ENCODE results near the gene PI4K2B.

Gene PI4K2B

DNA sequence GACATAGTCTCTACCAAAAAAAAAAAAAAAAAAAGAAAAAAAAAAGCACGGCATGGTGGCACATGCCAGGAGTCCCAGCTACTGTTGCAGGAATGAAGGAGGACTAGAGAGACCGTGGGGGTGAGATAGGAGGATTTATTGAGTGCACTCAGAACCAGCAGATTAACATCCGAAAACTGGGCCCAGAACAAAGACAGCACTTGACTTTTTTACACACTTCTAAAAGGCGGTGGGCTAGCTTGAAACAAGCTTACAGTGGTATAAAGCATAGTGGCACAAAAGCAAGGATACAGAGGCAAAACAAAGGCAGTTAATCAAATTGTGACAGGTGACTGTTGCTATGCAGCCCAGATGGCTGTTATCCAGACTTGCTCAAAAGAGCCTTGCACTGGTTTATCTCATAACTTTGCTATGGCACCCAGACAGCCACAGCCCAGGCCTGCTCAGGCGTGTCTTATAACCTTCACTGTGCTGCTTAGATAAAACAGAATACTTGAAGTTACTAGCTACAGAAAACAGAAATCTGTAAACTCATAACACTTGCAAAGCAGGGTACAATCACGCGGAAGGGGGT, 9.9 kb upstream of the PI4K2B start (continued):
- TF ChIP-seq, protein P1, sequence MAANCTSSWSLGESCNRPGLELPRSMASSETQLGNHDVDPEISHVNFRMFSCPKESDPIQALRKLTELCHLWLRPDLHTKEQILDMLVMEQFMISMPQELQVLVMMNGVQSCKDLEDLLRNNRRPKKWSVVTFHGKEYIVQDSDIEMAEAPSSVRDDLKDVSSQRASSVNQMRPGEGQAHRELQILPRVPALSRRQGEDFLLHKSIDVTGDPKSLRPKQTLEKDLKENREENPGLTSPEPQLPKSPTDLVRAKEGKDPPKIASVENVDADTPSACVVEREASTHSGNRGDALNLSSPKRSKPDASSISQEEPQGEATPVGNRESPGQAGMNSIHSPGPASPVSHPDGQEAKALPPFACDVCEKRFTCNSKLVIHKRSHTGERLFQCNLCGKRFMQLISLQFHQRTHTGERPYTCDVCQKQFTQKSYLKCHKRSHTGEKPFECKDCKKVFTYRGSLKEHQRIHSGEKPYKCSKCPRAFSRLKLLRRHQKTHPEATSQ (tag by site-specific recombination; IDR thresholded peaks at IDR 0.05) = 0 out of 2 replicates have a peak, but pooled peaks have one; percentile 49
- TF ChIP-seq ZXDB (tag by site-specific recombination; IDR thresholded peaks at IDR 0.05) = 0 out of 2 replicates have a peak, but pooled peaks have one; percentile 22
- TF ChIP-seq ZNF561 (tag by site-specific recombination; IDR thresholded peaks at IDR 0.05; ENCODE audit: borderline replicate concordance) = 0 out of 2 replicates have a peak, but pooled peaks have one; percentile 34
- TF ChIP-seq, protein P2, sequence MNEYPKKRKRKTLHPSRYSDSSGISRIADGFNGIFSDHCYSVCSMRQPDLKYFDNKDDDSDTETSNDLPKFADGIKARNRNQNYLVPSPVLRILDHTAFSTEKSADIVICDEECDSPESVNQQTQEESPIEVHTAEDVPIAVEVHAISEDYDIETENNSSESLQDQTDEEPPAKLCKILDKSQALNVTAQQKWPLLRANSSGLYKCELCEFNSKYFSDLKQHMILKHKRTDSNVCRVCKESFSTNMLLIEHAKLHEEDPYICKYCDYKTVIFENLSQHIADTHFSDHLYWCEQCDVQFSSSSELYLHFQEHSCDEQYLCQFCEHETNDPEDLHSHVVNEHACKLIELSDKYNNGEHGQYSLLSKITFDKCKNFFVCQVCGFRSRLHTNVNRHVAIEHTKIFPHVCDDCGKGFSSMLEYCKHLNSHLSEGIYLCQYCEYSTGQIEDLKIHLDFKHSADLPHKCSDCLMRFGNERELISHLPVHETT (tag by site-specific recombination; IDR thresholded peaks at IDR 0.05) = 0 out of 2 replicates have a peak, but pooled peaks have one; percentile 50
- TF ChIP-seq ZNF558 (tag by site-specific recombination; IDR thresholded peaks at IDR 0.05) = peak; percentile 84
- 0 out of 2 replicates have a peak, but pooled peaks have one; percentile 19 for TF ChIP-seq ZSCAN30 (tag by site-specific recombination; IDR thresholded peaks at IDR 0.05)
- no peak for TF ChIP-seq ZNF596 (tag by site-specific recombination; IDR thresholded peaks at IDR 0.05)
- no peak for TF ChIP-seq ZNF701 (tag by site-specific recombination; IDR thresholded peaks at IDR 0.05)
- TF ChIP-seq, protein P3, sequence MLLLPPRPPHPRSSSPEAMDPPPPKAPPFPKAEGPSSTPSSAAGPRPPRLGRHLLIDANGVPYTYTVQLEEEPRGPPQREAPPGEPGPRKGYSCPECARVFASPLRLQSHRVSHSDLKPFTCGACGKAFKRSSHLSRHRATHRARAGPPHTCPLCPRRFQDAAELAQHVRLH (tag by site-specific recombination; IDR thresholded peaks at IDR 0.05) = peak; percentile 54
- no peak for TF ChIP-seq ZBTB7A (tag by site-specific recombination; IDR thresholded peaks at IDR 0.05; ENCODE audit: low read depth)
- peak; percentile 72 for TF ChIP-seq SCRT2 (tag by site-specific recombination; IDR thresholded peaks at IDR 0.05)
- TF ChIP-seq, protein P4, sequence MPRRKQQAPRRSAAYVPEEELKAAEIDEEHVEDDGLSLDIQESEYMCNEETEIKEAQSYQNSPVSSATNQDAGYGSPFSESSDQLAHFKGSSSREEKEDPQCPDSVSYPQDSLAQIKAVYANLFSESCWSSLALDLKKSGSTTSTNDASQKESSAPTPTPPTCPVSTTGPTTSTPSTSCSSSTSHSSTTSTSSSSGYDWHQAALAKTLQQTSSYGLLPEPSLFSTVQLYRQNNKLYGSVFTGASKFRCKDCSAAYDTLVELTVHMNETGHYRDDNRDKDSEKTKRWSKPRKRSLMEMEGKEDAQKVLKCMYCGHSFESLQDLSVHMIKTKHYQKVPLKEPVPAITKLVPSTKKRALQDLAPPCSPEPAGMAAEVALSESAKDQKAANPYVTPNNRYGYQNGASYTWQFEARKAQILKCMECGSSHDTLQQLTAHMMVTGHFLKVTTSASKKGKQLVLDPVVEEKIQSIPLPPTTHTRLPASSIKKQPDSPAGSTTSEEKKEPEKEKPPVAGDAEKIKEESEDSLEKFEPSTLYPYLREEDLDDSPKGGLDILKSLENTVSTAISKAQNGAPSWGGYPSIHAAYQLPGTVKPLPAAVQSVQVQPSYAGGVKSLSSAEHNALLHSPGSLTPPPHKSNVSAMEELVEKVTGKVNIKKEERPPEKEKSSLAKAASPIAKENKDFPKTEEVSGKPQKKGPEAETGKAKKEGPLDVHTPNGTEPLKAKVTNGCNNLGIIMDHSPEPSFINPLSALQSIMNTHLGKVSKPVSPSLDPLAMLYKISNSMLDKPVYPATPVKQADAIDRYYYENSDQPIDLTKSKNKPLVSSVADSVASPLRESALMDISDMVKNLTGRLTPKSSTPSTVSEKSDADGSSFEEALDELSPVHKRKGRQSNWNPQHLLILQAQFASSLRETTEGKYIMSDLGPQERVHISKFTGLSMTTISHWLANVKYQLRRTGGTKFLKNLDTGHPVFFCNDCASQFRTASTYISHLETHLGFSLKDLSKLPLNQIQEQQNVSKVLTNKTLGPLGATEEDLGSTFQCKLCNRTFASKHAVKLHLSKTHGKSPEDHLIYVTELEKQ (tag by site-specific recombination; IDR thresholded peaks at IDR 0.05; ENCODE audit: borderline replicate concordance) = 0 out of 2 replicates have a peak, but pooled peaks have one; percentile 12

DNA sequence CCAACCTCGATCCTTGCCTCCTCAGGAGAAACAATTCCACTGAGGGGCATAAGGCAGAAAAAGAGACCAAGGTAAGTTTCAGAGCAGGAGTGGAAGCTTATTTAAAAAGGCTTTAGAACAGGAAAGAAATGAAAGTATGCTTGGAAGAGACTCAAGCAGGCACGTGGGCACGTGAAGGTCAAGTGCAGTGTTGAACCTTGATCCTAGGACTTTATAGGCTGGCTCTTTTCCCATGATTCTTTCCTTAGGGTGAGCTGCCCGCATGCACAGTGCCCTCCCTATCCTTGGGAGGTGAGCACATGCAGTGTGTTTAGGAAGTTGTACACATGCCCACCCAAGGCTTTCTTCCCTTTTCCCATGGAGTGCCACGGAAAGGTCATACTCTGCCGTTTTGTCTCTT, 4.0 kb upstream of the PI4K2B start:
- TF ChIP-seq ZNF155 (tag by site-specific recombination; IDR thresholded peaks at IDR 0.05) (no peak), ZBTB1 (tag by site-specific recombination; IDR thresholded peaks at IDR 0.05) (no peak)
- POLR2A ChIA-PET = no interaction called here
- Histone ChIP-seq H3K36me3 (ENCODE audit: control insufficient read depth in 2 of 2, insufficient read depth in 1 of 2, low read length in 2 of 2) (no peaks in the 10 kb centered on the region), H3K9me3 (ENCODE audit: control insufficient read depth, insufficient read depth, low read depth, low read length) (no peaks in the 10 kb centered on the region), H3K27ac (ENCODE audit: extremely low read depth, low read depth, low read length) (no peak overlapping the region), H3K4me3 (ENCODE audit: low read depth, low read length) (no peak overlapping the region), H3K4me1 (ENCODE audit: control insufficient read depth, insufficient read depth, low read length) (no peaks in the 10 kb centered on the region)
- CTCF ChIA-PET = interaction anchor here (0.6 kb wide), 1 partner anchor 8 kb away, joined by 3 read pairs; no protein-coding TSS in a partner anchor

DNA sequence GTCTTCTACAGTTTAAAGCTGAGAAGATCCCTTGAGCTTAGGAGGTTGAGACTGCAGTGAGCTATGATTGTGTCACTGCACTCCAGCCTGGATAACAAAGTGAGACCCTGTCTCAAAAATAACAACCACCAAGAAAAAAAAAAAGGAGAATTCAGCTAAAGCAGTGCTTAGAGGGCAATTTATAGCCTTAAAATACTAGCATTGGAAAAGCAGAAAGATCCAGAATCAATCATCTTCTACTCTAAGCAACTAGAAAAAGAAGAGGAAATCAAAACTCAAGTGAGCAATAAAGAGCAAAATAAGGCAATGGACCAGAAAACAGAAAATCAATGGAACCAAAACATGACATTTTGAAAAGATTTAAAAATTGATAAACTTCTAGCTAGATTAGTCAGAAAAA, 639 bp upstream of the PI4K2B start:
- Histone ChIP-seq H3K9me3 (ENCODE audit: control insufficient read depth, insufficient read depth, low read depth, low read length) (no peaks in the 10 kb centered on the region), H3K4me1 (ENCODE audit: control insufficient read depth, insufficient read depth, low read length) (no peaks in the 10 kb centered on the region), H3K36me3 (ENCODE audit: control insufficient read depth in 2 of 2, insufficient read depth in 1 of 2, low read length in 2 of 2) (peaks cover 0 to 1% of the 10 kb centered on the region in 2 experiments; a peak in 1 of 3 replicates), H3K4me3 (ENCODE audit: low read depth, low read length) (no peak overlapping the region), H3K27ac (ENCODE audit: extremely low read depth, low read depth, low read length) (no peak overlapping the region)
- POLR2A ChIA-PET = interaction anchor here (0.5 to 1.5 kb wide), 5 partner anchors 10 to 90 kb away, joined by 3 to 12 read pairs (median 3); partner anchors contain the start of gene ZCCHC4
- CTCF ChIA-PET = interaction anchor here (3.1 to 5.4 kb wide), 2 partner anchors 53 to 79 kb away, joined by 11 to 18 read pairs; partner anchors contain the start of gene ZCCHC4
- TF ChIP-seq, protein P5, sequence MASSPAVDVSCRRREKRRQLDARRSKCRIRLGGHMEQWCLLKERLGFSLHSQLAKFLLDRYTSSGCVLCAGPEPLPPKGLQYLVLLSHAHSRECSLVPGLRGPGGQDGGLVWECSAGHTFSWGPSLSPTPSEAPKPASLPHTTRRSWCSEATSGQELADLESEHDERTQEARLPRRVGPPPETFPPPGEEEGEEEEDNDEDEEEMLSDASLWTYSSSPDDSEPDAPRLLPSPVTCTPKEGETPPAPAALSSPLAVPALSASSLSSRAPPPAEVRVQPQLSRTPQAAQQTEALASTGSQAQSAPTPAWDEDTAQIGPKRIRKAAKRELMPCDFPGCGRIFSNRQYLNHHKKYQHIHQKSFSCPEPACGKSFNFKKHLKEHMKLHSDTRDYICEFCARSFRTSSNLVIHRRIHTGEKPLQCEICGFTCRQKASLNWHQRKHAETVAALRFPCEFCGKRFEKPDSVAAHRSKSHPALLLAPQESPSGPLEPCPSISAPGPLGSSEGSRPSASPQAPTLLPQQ (tag by site-specific recombination; IDR thresholded peaks at IDR 0.05) = no peak
- TF ChIP-seq, protein P6, sequence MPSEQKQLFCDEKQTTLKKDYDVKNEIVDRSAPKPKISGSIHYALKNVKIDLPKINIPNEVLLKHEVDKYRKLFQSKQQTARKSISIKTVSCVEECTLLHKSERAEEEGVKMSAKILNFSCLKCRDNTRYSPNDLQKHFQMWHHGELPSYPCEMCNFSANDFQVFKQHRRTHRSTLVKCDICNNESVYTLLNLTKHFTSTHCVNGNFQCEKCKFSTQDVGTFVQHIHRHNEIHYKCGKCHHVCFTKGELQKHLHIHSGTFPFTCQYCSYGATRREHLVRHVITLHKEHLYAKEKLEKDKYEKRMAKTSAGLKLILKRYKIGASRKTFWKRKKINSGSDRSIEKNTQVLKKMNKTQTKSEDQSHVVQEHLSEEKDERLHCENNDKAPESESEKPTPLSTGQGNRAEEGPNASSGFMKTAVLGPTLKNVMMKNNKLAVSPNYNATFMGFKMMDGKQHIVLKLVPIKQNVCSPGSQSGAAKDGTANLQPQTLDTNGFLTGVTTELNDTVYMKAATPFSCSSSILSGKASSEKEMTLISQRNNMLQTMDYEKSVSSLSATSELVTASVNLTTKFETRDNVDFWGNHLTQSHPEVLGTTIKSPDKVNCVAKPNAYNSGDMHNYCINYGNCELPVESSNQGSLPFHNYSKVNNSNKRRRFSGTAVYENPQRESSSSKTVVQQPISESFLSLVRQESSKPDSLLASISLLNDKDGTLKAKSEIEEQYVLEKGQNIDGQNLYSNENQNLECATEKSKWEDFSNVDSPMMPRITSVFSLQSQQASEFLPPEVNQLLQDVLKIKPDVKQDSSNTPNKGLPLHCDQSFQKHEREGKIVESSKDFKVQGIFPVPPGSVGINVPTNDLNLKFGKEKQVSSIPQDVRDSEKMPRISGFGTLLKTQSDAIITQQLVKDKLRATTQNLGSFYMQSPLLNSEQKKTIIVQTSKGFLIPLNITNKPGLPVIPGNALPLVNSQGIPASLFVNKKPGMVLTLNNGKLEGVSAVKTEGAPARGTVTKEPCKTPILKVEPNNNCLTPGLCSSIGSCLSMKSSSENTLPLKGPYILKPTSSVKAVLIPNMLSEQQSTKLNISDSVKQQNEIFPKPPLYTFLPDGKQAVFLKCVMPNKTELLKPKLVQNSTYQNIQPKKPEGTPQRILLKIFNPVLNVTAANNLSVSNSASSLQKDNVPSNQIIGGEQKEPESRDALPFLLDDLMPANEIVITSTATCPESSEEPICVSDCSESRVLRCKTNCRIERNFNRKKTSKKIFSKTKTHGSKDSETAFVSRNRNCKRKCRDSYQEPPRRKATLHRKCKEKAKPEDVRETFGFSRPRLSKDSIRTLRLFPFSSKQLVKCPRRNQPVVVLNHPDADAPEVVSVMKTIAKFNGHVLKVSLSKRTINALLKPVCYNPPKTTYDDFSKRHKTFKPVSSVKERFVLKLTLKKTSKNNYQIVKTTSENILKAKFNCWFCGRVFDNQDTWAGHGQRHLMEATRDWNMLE (tag by site-specific recombination; conservative IDR thresholded peaks at IDR 0.05; ENCODE audit: low read depth) = no peak
- TF ChIP-seq ZNF792 (tag by site-specific recombination; IDR thresholded peaks at IDR 0.05) (no peak), EGR2 (tag by site-specific recombination; IDR thresholded peaks at IDR 0.05; ENCODE audit: low read depth) (no peak), ZNF366 (tag by site-specific recombination; conservative IDR thresholded peaks at IDR 0.05) (peak; percentile 13; the same call in 1 of the 2 replicates)

Data from HEK293 (cell line).